GM10266 (cell line): Measurements from ENCODE around the gene LIN37.
A peak's percentile ranks its signal among the peaks of the same experiment; 100 is the strongest.

Source experiments
- DNase-seq: peaks from one replicate; pipeline ENCODE4 v3.0.0; 2012; ENCODE audit errors: extremely low spot score
- CTCF ChIP-seq: IDR thresholded peaks from 2 replicates; pipeline ENCODE4 v1.5.1; 2012; ENCODE audit warnings: mild to moderate bottlenecking, low read depth; ENCODE audit not compliant: control insufficient read depth, insufficient read depth; ENCODE audit errors: missing control alignments

LIN37 gene

GRCh38 chr19:35775298-35776101 is 27.1 kb downstream of the LIN37 start, which contains the start of gene ARHGAP33:
ARHGAP33 (plus strand) TSS chr19:35775564; CDS start chr19:35775659, 95 bp downstream.
- peak; percentile 100 for DNase-seq
- no peak for TF ChIP-seq CTCF

GRCh38 chr19:35776102-35776788 is 27.9 kb downstream of the LIN37 start:
- TF ChIP-seq CTCF = no peak
- no peak for DNase-seq

DNA sequence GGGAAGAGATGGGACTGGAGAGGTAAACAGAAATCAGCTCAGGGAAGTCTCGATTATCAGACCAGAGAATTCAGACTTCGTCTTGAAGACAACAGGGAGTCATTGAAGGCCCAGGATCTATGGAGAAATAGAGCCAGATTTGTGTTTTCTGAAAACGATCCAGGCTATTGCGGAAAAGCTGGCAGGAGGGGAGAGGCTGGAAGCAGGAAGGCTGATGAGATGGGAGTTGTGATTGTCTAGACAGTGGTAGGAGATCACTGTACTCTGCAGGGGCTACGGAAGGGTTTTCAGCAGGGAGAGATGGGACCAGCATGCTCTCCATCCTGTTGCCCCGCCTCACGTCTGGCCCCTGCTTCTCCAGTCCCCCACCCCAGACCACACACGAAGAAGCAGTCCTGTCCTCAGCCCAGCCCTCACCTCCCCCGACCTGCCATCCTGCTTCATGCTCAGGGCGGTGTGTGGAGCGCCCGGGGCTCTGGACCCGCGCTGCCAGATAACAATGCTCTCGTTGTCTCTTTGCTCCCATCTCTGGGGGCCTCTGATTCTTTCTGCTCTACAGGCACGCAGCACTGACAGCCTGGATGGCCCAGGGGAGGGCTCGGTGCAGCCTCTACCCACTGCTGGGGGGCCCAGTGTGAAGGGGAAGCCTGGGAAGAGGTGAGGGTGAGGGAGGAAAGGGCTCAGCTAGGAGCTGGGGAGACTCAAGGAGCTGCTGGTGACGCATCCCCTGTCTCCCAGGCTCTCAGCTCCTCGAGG is 28.9 kb downstream of the LIN37 start:
- TF ChIP-seq CTCF = no peak
- no peak for DNase-seq

DNA sequence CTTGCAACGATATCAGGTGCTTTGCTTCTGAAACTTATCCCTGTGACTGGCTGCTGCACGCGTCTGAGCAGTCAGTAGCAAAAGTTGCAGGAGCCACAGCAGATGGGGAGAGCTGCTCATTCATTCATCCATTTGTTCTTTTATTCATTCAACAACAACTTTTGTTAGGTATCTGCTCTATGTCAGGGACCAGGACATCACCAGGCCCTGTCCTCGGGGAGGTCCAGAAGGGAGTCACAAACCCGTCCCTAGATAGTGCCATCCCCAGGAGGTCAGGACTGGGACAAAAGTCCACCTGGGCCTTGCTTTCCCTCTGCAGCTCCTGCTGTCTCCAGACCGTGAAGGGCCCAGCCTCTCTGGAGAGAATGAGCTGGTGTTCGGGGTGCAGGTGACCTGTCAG is 29.6 kb downstream of the LIN37 start:
- no peak for DNase-seq
- TF ChIP-seq CTCF = no peak

- TF ChIP-seq CTCF = no peak
- no peak for DNase-seq
Observed at GRCh38 chr19:35779033-35779432, 30.7 kb downstream of the LIN37 start.

DNA sequence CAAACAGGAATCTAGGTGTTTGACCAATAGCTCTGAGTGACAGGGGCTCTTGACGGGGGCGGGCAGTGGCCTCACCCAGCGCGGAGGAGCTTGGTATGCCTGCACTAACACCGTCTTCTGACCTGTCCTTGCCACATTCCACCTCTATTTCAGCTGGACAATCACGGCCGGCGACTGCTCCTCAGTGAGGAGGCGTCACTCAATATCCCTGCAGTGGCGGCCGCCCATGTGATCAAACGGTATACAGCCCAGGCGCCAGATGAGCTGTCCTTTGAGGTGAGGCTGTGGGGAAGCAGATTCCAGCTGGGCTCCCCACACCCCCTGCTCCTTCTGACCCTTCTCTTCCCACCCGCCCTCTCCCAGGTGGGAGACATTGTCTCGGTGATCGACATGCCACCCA is 31.7 kb downstream of the LIN37 start:
- DNase-seq = no peak
- TF ChIP-seq CTCF = no peak
